ENCODE results near the gene RPA4. TPM values are rescaled to one million over a fixed set of nuclear protein-coding genes. Genes with fewer than 3 reads are reported as not detected.

The RPA4 gene
- total and polyA plus RNA-seq, 10 of the 15 experiments (the other 5 are each of a cell fraction or from before 2014, with no cell fraction given) = 0.20 to 1.3 (median 0.43) TPM

DNA sequence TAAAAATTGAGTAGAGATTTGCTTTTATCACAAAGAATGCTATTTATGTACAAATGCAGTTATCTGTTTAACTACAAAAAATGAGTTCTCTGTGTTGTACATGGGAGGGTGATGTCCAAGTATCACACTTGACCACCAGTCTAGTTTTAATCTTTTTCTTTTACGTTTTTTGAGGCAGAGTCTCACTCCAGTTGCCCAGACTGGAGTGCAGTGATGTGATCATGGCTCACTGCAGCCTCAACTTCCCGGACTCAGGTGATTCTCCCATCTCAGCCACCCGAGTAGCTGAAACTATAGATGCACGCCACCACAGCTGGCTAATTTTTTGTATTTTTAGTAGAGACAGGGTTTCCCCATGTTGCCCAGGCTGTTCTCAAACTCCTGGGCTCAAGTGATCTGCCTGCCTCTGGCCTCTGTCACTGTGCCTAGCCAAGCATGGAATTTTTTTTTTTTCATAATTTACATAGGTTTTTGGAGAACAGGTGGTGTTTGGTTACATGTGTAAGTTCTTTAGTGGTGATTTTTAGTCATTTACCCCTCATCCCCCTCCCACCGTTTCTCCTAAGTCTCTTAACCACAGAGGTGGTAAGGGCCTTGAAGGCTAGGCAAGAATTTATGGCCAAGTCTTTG, 47.9 kb upstream of the RPA4 start:
- intact Hi-C loops (cut with micrococcal nuclease; ENCODE audit: unreplicated experiment) (no loop called here), in situ Hi-C loops (cut with MboI) (no loop called here)
- no peaks in the 10 kb centered on the region for H3K4me1 ChIP-seq (ENCODE audit: control insufficient read depth, insufficient read depth, low read length)
- peak; percentile 59 for DNase-seq (ENCODE audit: low read depth, low spot score)
- peak overlapping the region; percentile 44; the same call in 1 of the 2 replicates for H3K4me2 ChIP-seq (ENCODE audit: control insufficient read depth, insufficient read depth)
- peak overlapping the region; percentile 67 for H3K27ac ChIP-seq (ENCODE audit: control insufficient read depth, insufficient read depth)
- ATAC-seq = peak; percentile 92
- FAIRE-seq = peak; percentile 35
- no peak overlapping the region for H3K9ac ChIP-seq (ENCODE audit: control insufficient read depth, insufficient read depth, low read length)
- CTCF ChIA-PET = interaction anchor here (0.7 kb wide), 1 partner anchor 186 kb away, joined by 5 read pairs; no protein-coding TSS in a partner anchor
- no peaks in the 10 kb centered on the region; the same call in 2 of the 3 replicates for H3K9me3 ChIP-seq (replicated peaks; ENCODE audit: control insufficient read depth, insufficient read depth, low read length)
- no peaks in the 10 kb centered on the region; the same call in 1 of the 2 replicates for H3K79me2 ChIP-seq (ENCODE audit: control insufficient read depth, insufficient read depth, low read length)
- no peaks in the 10 kb centered on the region for H3K27me3 ChIP-seq (replicated peaks in 1 of 2; ENCODE audit: control insufficient read depth in 2 of 2, insufficient read depth in 2 of 2, low read length in 1 of 2)
- POLR2A ChIA-PET = no interaction called here
- no peak overlapping the region for H3K4me3 ChIP-seq
- SMC1A ChIA-PET (ENCODE audit: uncharacterized antibody, unreplicated experiment) = interaction anchor here (1.0 kb wide), 1 partner anchor 30 kb away, joined by 4 read pairs; no protein-coding TSS in a partner anchor
- H3K36me3 ChIP-seq (ENCODE audit: control insufficient read depth in 2 of 2, insufficient read depth in 2 of 2, low read length in 1 of 2) = no peaks in the 10 kb centered on the region; a peak in 1 of 4 replicates
- H2AFZ ChIP-seq (ENCODE audit: control insufficient read depth, low read depth, low read length) = no peak overlapping the region
- no peaks in the 10 kb centered on the region for H4K20me1 ChIP-seq (ENCODE audit: control insufficient read depth, insufficient read depth)
- 3% methylated on average over 5 of the region's 5 CpGs for WGBS (ENCODE audit: insufficient coverage, insufficient replicate concordance, low lambda C conversion rate, missing lambda C conversion rate)
- RAD21 ChIA-PET (ENCODE audit: unreplicated experiment) = interaction anchor here (1.2 kb wide), 1 partner anchor 20 kb away, joined by 4 read pairs; no protein-coding TSS in a partner anchor
- no TSS peak for BruUV-seq (replicated peaks)
- TF ChIP-seq IKZF2 (IDR thresholded peaks at IDR 0.05) (peak; percentile 20 to 32; a peak in 1 of 4 replicates), RUNX3 (IDR thresholded peaks at IDR 0.05; ENCODE audit: low read length) (peak; percentile 86), ZBED1 (IDR thresholded peaks at IDR 0.05; ENCODE audit: borderline replicate concordance) (no peak), PAX5 (IDR thresholded peaks at IDR 0.05; ENCODE audit: borderline replicate concordance, low read depth, low read length) (peak; percentile 86), MYB (IDR thresholded peaks at IDR 0.05; ENCODE audit: borderline replicate concordance, low read depth, low read length) (no peak), ZNF207 (IDR thresholded peaks at IDR 0.05; ENCODE audit: borderline replicate concordance) (no peak), CREM (IDR thresholded peaks at IDR 0.05; ENCODE audit: low read depth) (0 out of 2 replicates have a peak, but pooled peaks have one; percentile 29), MEF2A (IDR thresholded peaks at IDR 0.05; ENCODE audit: insufficient read depth, low read depth, low read length) (peak; percentile 62; the same call in 1 of the 2 replicates), ZNF384 (IDR thresholded peaks at IDR 0.05; ENCODE audit: borderline replicate concordance, low read depth, low read length) (peak; percentile 42; the same call in 1 of the 2 replicates), EP300 (IDR thresholded peaks at IDR 0.05; ENCODE audit: borderline replicate concordance in 1 of 2, control insufficient read depth in 1 of 2, low read depth in 2 of 2, low read length in 2 of 2) (no peak), IKZF1 (conservative IDR thresholded peaks at IDR 0.05) (0 out of 2 replicates have a peak, but pooled peaks have one; percentile 20), ATF7 (IDR thresholded peaks at IDR 0.05; ENCODE audit: low read depth) (peak; percentile 24; the same call in 1 of the 2 replicates), CBFB (IDR thresholded peaks at IDR 0.05; ENCODE audit: low read depth) (peak; percentile 23; the same call in 1 of the 2 replicates), JUNB (IDR thresholded peaks at IDR 0.05) (0 out of 2 replicates have a peak, but pooled peaks have one; percentile 9), EED (IDR thresholded peaks at IDR 0.05; ENCODE audit: low read depth) (peak; percentile 72), NBN (IDR thresholded peaks at IDR 0.05) (0 out of 2 replicates have a peak, but pooled peaks have one; percentile 22), BHLHE40 (IDR thresholded peaks at IDR 0.05; ENCODE audit: borderline replicate concordance in 1 of 2, low read depth in 2 of 2, low read length in 1 of 2) (peak in 1 of 2 experiments; percentile 20; a peak in 1 of 4 replicates), EZH2 (IDR thresholded peaks at IDR 0.05; ENCODE audit: borderline replicate concordance, control insufficient read depth, low read depth, low read length) (no peak), SRF (IDR thresholded peaks at IDR 0.05; ENCODE audit: low read depth in 2 of 2, low read length in 2 of 2) (no peak)
- TF ChIP-seq, protein P1, sequence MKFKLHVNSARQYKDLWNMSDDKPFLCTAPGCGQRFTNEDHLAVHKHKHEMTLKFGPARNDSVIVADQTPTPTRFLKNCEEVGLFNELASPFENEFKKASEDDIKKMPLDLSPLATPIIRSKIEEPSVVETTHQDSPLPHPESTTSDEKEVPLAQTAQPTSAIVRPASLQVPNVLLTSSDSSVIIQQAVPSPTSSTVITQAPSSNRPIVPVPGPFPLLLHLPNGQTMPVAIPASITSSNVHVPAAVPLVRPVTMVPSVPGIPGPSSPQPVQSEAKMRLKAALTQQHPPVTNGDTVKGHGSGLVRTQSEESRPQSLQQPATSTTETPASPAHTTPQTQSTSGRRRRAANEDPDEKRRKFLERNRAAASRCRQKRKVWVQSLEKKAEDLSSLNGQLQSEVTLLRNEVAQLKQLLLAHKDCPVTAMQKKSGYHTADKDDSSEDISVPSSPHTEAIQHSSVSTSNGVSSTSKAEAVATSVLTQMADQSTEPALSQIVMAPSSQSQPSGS (IDR thresholded peaks at IDR 0.05; ENCODE audit: low read length) = peak; percentile 56; the same call in 1 of the 2 replicates
- TF ChIP-seq, protein P2, sequence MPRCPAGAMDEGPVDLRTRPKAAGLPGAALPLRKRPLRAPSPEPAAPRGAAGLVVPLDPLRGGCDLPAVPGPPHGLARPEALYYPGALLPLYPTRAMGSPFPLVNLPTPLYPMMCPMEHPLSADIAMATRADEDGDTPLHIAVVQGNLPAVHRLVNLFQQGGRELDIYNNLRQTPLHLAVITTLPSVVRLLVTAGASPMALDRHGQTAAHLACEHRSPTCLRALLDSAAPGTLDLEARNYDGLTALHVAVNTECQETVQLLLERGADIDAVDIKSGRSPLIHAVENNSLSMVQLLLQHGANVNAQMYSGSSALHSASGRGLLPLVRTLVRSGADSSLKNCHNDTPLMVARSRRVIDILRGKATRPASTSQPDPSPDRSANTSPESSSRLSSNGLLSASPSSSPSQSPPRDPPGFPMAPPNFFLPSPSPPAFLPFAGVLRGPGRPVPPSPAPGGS (IDR thresholded peaks at IDR 0.05; ENCODE audit: borderline replicate concordance, insufficient read depth, low read depth, low read length, poor library complexity, severe bottlenecking) = peak; percentile 19
